ENCODE results near the gene FOXN3. TPM values are rescaled to one million over a fixed set of nuclear protein-coding genes. Genes with fewer than 3 reads are reported as not detected.

The FOXN3 gene
- total RNA-seq, 6 experiments from 2014 or later, result 31.9 to 43.4 (median 37.9) TPM

DNA sequence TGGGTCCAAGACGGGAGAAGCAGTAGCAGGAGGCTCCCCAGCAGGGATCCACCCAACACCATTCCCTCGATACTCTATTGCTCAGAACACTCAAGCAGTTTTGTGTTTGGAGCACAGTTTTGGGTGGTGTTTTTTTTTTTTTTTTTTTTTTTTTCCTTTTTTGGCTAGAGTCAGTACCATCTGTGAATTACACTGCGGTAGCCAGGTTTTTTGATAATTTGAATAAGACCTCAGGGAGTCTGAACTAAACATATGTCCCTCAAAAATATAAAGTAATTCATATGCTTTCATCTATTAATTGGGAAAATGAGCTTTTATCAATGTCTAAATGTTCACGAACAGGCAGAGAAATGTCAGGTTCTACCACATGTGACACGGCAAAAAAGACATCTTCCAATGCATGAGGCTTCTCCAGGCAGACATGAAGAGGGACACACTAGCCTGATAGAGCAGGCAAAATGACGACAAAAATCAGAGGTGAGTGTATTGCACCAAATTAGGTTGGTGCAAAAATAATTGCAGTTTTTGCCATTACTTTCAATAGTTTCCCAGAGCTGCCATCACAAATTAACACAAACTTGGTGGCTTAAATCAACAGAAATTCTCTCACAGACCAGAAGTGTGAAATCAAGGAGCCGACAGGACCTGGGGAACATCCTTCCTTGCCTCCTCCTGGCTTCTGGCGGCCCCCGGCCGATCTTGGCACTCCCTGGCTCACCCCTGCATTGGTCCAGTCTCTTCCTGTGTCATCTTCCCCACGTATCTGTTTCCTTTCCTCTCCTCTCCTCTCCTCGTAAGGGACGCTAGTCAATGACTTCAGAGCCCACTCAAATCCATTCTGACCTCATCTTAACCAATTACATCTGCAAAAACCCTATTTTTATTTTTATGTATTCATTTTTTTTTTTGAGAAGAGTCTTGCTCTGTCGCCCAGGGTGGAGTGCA is 33.9 kb downstream of the FOXN3 start:
- Mint-ChIP-seq H3K36me3 (ENCODE audit: low read depth) (peaks cover 8% of the 10 kb centered on the region; the same call in 1 of the 2 replicates), H3K27ac (no peak overlapping the region; the same call in 1 of the 2 replicates), H3K4me1 (ENCODE audit: low read depth) (peaks cover 11% of the 10 kb centered on the region), H3K4me3 (no peak overlapping the region), H3K9me3 (peaks cover 4% of the 10 kb centered on the region; the same call in 1 of the 2 replicates), H3K27me3 (ENCODE audit: insufficient read depth) (no peaks in the 10 kb centered on the region; the same call in 1 of the 2 replicates)
- TF ChIP-seq CTCF (IDR thresholded peaks at IDR 0.05), result no peak
- no peak for DNase-seq

- H3K27me3 Mint-ChIP-seq (ENCODE audit: insufficient read depth), result no peaks in the 10 kb centered on the region; the same call in 1 of the 2 replicates
- H3K4me1 Mint-ChIP-seq (ENCODE audit: low read depth), result peaks cover 18% of the 10 kb centered on the region
- no peak overlapping the region for H3K4me3 Mint-ChIP-seq
- no peak overlapping the region for H3K27ac Mint-ChIP-seq
- no peak for DNase-seq
- TF ChIP-seq CTCF (IDR thresholded peaks at IDR 0.05), result no peak
- peaks cover 8% of the 10 kb centered on the region; the same call in 1 of the 2 replicates for H3K36me3 Mint-ChIP-seq (ENCODE audit: low read depth)
- peaks cover 4% of the 10 kb centered on the region; the same call in 1 of the 2 replicates for H3K9me3 Mint-ChIP-seq
Measured at GRCh38 chr14:89382487-89382886, 34.5 kb downstream of the FOXN3 start.

DNA sequence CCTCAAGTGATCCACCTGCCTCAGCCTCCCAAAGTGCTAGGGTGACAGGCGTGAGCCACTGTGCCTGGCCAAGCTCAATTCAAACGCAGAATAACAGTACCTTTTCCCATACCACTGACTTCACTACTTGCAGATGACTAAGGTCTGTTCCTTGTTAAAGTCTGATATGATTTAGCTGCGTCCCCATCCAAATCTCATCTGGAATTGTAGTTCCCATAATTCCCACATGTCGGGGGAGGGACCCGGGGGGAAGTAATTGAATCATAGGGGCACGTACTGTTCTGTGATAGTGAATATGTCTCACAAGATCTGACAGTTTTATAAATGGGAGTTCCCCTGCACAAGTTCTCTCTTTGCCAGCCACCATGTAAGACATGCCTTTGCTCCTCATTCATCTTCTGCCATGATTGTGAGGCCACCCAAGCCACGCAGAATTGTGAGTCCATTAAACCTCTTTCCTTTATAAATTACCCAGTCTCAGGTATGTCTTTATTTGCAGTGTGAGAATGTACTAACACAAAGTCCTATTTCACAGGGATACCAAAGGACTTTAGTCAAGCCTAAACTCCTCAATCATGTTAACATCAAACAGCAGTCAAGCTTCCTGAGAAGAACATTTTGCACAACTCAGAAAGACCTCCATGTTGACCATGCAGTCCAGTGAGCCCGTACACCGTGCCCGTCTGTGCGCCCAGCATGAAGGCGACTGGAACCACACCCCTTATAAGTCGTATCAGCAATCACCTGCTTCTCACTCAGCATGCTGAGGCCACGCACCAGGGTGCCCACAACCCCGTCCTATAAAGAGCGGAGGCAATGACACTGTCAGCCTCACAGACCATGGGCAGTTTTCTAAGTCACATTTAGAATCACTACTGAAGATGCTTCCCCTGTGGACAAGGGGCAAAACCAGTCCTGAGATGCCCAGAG is 36.9 kb downstream of the FOXN3 start:
- H3K4me3 Mint-ChIP-seq, result no peak overlapping the region
- no peaks in the 10 kb centered on the region; the same call in none of the 2 replicates for H3K27me3 Mint-ChIP-seq (ENCODE audit: insufficient read depth)
- H3K36me3 Mint-ChIP-seq (ENCODE audit: low read depth), result peaks cover 8% of the 10 kb centered on the region; the same call in 1 of the 2 replicates
- no peak overlapping the region for H3K27ac Mint-ChIP-seq
- no peak for DNase-seq
- peaks cover 4% of the 10 kb centered on the region; the same call in 1 of the 2 replicates for H3K9me3 Mint-ChIP-seq
- no peak for TF ChIP-seq CTCF (IDR thresholded peaks at IDR 0.05)
- peaks cover 18% of the 10 kb centered on the region for H3K4me1 Mint-ChIP-seq (ENCODE audit: low read depth)

DNA sequence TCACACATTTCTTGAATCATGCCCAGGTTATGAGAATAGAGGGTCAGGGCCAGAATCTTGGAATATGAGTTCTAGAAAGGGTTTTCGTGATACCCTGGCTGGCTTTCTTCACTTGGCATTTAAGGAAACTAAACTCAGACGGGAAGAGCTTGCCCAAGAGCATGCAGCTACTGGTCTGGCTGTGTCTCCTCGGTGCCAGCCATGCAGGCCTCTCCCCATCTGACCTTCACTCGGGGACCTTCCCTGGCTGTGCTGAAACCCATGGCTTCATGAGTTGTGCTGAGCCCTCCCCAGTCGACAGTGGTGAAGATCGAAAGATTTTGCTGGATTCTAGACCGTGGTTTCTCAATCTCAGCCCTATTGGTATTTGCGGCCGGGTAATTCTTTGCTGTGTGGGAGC is 38.0 kb downstream of the FOXN3 start:
- TF ChIP-seq CTCF (IDR thresholded peaks at IDR 0.05), result no peak
- peaks cover 8% of the 10 kb centered on the region; the same call in 1 of the 2 replicates for H3K36me3 Mint-ChIP-seq (ENCODE audit: low read depth)
- no peaks in the 10 kb centered on the region; the same call in none of the 2 replicates for H3K27me3 Mint-ChIP-seq (ENCODE audit: insufficient read depth)
- no peak overlapping the region for H3K27ac Mint-ChIP-seq
- peaks cover 18% of the 10 kb centered on the region for H3K4me1 Mint-ChIP-seq (ENCODE audit: low read depth)
- H3K4me3 Mint-ChIP-seq, result no peak overlapping the region
- peaks cover 4% of the 10 kb centered on the region; the same call in 1 of the 2 replicates for H3K9me3 Mint-ChIP-seq
- DNase-seq, result no peak

DNA sequence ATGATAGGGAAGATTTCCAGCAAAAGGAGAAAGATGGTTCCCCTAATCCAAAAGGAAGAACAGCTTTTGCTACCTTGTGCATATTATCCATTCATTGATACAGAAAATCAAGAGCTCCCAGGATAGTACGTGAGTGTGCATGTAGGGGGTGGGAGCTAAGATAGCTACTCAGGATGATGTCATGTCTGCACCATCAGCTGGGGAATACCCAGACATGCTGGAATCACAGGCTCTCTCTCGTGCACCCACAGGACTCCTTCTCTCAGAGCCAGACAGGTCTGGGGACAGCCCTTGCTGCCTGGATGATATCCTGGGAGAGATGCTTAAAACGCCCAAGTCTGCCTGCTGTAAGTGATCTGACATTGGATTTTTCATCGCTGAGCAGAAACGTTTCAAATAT is 38.9 kb downstream of the FOXN3 start:
- H3K4me3 Mint-ChIP-seq, result no peak overlapping the region
- H3K4me1 Mint-ChIP-seq (ENCODE audit: low read depth), result peaks cover 23% of the 10 kb centered on the region
- no peak overlapping the region for H3K27ac Mint-ChIP-seq
- no peak for DNase-seq
- no peak for TF ChIP-seq CTCF (IDR thresholded peaks at IDR 0.05)
- H3K27me3 Mint-ChIP-seq (ENCODE audit: insufficient read depth), result no peaks in the 10 kb centered on the region; the same call in none of the 2 replicates
- H3K9me3 Mint-ChIP-seq, result peaks cover 4% of the 10 kb centered on the region; the same call in 1 of the 2 replicates
- H3K36me3 Mint-ChIP-seq (ENCODE audit: low read depth), result peaks cover 8% of the 10 kb centered on the region; the same call in 1 of the 2 replicates

Data from HFFc6 (cell line).